OCI-LY1 (cell line): ENCODE results near the gene LGMN.

Experiments used
- CTCF ChIP-seq: fragments of 200-600 bp; sonication (generic), shearing (Covaris generic); IDR thresholded peaks from 2 replicates; pipeline ENCODE4 v1.5.1; 2017; ENCODE audit warnings: mild to moderate bottlenecking, antibody characterized with exemption, low read length, moderate library complexity, mixed read lengths
- EZH2 ChIP-seq: fragments of 200-600 bp; sonication (generic), shearing (Covaris generic); IDR thresholded peaks from 2 replicates; pipeline ENCODE4 v1.8.0; 2017; ENCODE audit warnings: borderline replicate concordance, mixed run types, mild to moderate bottlenecking, antibody characterized with exemption, low read length, moderate library complexity, mixed read lengths

GRCh38 chr14:92792885-92793284, 44.5 kb upstream of the LGMN start:
- TF ChIP-seq CTCF (no peak), EZH2 (no peak)
